ENCODE data around the gene TEAD4. TPM values are rescaled to one million over a fixed set of nuclear protein-coding genes. Genes with fewer than 3 reads are reported as not detected.

The TEAD4 gene
- total RNA-seq, 1 experiment from 2014 or later: 43.2 TPM

GRCh38 chr12:2939191-2939590 is 20.0 kb upstream of the TEAD4 start:
- intact Hi-C loops (cut with micrococcal nuclease): no loop called here
- DNase-seq (ENCODE audit: low read depth, low spot score): no peak
- Histone ChIP-seq H3K9me2 (ENCODE audit: insufficient read depth) (no peaks in the 10 kb centered on the region), H3K27me3 (ENCODE audit: insufficient read depth, low read length) (no peaks in the 10 kb centered on the region), H3K4me2 (ENCODE audit: low read length) (no peak overlapping the region), H4K20me1 (ENCODE audit: insufficient read depth) (no peaks in the 10 kb centered on the region), H2AFZ (ENCODE audit: low read depth, low read length, poor library complexity, severe bottlenecking) (no peak overlapping the region), H3K36me3 (ENCODE audit: control insufficient read depth in 1 of 2, insufficient read depth in 2 of 2, low read length in 2 of 2) (peaks cover 11 to 17% of the 10 kb centered on the region in 2 experiments; a peak in 3 of 4 replicates), H3K4me3 (replicated peaks in 1 of 2; ENCODE audit: low read depth in 1 of 2, low read length in 2 of 2) (no peak overlapping the region), H3K9me3 (ENCODE audit: control insufficient read depth in 1 of 2, insufficient read depth in 1 of 2, low read depth in 1 of 2, low read length in 2 of 2) (no peaks in the 10 kb centered on the region), H3K4me1 (ENCODE audit: control insufficient read depth in 1 of 2, insufficient read depth in 2 of 2, low read length in 2 of 2) (peaks cover 0 to 2% of the 10 kb centered on the region in 2 experiments; a peak in 1 of 4 replicates), H3K27ac (ENCODE audit: low read depth, low read length) (no peak overlapping the region), H3K79me2 (ENCODE audit: insufficient read depth, low read length) (no peaks in the 10 kb centered on the region), H3K9ac (ENCODE audit: low read length) (no peak overlapping the region)
- ChIA-PET RAD21 (ENCODE audit: low non-redundant PET in 1 of 2, low total read pairs in 2 of 2, uncharacterized antibody in 2 of 2, unreplicated experiment in 2 of 2) (no interaction called here), POLR2A (no interaction called here), CTCF (no interaction called here)
- ATAC-seq: no peak
- no TSS peak for BruUV-seq (replicated peaks)
- no peak for TF ChIP-seq ELF1 (IDR thresholded peaks at IDR 0.05; ENCODE audit: borderline replicate concordance, low read depth)
- TF ChIP-seq SP1 (IDR thresholded peaks at IDR 0.05; ENCODE audit: low read depth): no peak
- TF ChIP-seq CBX3 (IDR thresholded peaks at IDR 0.05; ENCODE audit: low read depth): no peak
- TF ChIP-seq ZBTB33 (IDR thresholded peaks at IDR 0.05; ENCODE audit: extremely low read depth, insufficient replicate concordance, low read length): no peak
- no peak for TF ChIP-seq YY1 (IDR thresholded peaks at IDR 0.05; ENCODE audit: extremely low read depth, insufficient replicate concordance, low read depth, low read length)
- TF ChIP-seq SIN3A (IDR thresholded peaks at IDR 0.05; ENCODE audit: low read depth): no peak

- no peak overlapping the region for H3K27ac ChIP-seq (ENCODE audit: low read depth, low read length)
- RAD21 ChIA-PET (ENCODE audit: low non-redundant PET in 1 of 2, low total read pairs in 2 of 2, uncharacterized antibody in 2 of 2, unreplicated experiment in 2 of 2): no interaction called here
- no TSS peak for BruUV-seq (replicated peaks)
- H3K9ac ChIP-seq (ENCODE audit: low read length): no peak overlapping the region
- H3K4me3 ChIP-seq (replicated peaks in 1 of 2; ENCODE audit: low read depth in 1 of 2, low read length in 2 of 2): no peak overlapping the region
- no peak for DNase-seq (ENCODE audit: low read depth, low spot score)
- H3K27me3 ChIP-seq (ENCODE audit: insufficient read depth, low read length): no peaks in the 10 kb centered on the region
- ATAC-seq: no peak
- H3K4me1 ChIP-seq (ENCODE audit: control insufficient read depth in 1 of 2, insufficient read depth in 2 of 2, low read length in 2 of 2): peaks cover 2 to 11% of the 10 kb centered on the region in 2 experiments; a peak in 2 of 4 replicates
- no peak overlapping the region for H2AFZ ChIP-seq (ENCODE audit: low read depth, low read length, poor library complexity, severe bottlenecking)
- CTCF ChIA-PET: no interaction called here
- no peaks in the 10 kb centered on the region for H4K20me1 ChIP-seq (ENCODE audit: insufficient read depth)
- POLR2A ChIA-PET: no interaction called here
- no peak overlapping the region for H3K4me2 ChIP-seq (ENCODE audit: low read length)
- H3K9me3 ChIP-seq (ENCODE audit: control insufficient read depth in 1 of 2, insufficient read depth in 1 of 2, low read depth in 1 of 2, low read length in 2 of 2): no peaks in the 10 kb centered on the region
- no peaks in the 10 kb centered on the region for H3K9me2 ChIP-seq (ENCODE audit: insufficient read depth)
- intact Hi-C loops (cut with micrococcal nuclease): no loop called here
- peaks cover 4 to 12% of the 10 kb centered on the region in 2 experiments; a peak in 3 of 4 replicates for H3K36me3 ChIP-seq (ENCODE audit: control insufficient read depth in 1 of 2, insufficient read depth in 2 of 2, low read length in 2 of 2)
- no peaks in the 10 kb centered on the region for H3K79me2 ChIP-seq (ENCODE audit: insufficient read depth, low read length)
- no peak for TF ChIP-seq ATF3 (IDR thresholded peaks at IDR 0.05)
- TF ChIP-seq ZFX (IDR thresholded peaks at IDR 0.05): no peak
- TF ChIP-seq JUND (IDR thresholded peaks at IDR 0.05): no peak
- TF ChIP-seq MAX (IDR thresholded peaks at IDR 0.05): no peak
- TF ChIP-seq REST (IDR thresholded peaks at IDR 0.05; ENCODE audit: low read depth): no peak
- no peak for TF ChIP-seq SP1 (IDR thresholded peaks at IDR 0.05; ENCODE audit: low read depth)
- no peak for TF ChIP-seq RAD21 (IDR thresholded peaks at IDR 0.05; ENCODE audit: low read depth)
- no peak for TF ChIP-seq EGR1 (IDR thresholded peaks at IDR 0.05; ENCODE audit: low read depth)
- TF ChIP-seq ZBTB33 (IDR thresholded peaks at IDR 0.05; ENCODE audit: extremely low read depth, insufficient replicate concordance, low read length): no peak
These were observed 18.6 kb upstream of the TEAD4 start for GRCh38 chr12:2940564-2940963.
